Activated CD4-positive, CD25-positive, alpha-beta regulatory T cell treated with anti-CD3 and anti-CD28 coated beads, Interleukin-2, amount 50 U/mL, for 16 hours (primary cell): Measurements from ENCODE around the gene SDK2.

ENCODE experiments used
- DNase-seq: peaks from one replicate; pipeline ENCODE4 v3.0.0-alpha.2; 2020; ENCODE audit warnings: low read depth, low spot score

SDK2 gene

GRCh38 chr17:73644145-73645049 lies at the start of gene SDK2:
Gene SDK2 (minus strand): TSS chr17:73644445. CDS start chr17:73644088, 357 bp downstream.
- no peak for DNase-seq

- DNase-seq = no peak
Observed at GRCh38 chr17:73693071-73693470, 48.8 kb upstream of the SDK2 start.

DNA sequence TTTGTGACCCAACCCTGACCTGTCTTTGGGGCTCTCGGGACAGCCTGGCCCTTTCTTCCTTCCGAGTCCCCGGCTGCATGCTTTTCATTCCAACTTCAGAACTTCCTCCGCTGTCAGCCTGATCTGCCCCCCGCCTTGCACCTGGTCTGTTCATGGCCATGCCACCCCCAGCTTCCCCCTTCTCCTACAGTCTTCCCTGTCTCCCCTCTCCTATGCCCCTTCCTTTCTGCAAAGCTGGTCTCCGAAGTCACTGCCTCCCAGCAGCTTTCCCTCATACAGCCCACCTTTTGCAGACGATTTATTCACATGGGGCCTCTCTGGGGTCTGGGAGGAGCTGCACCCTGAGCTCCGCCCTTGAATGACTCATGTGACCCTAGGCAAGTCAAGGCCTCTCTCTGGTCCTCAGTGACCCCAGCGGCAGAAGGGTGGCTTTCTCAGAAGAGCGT lies 47.1 kb upstream of the SDK2 start:
- DNase-seq = no peak

GRCh38 chr17:73690676-73691075 lies 46.4 kb upstream of the SDK2 start:
- DNase-seq = no peak

- no peak for DNase-seq
Observed at GRCh38 chr17:73689596-73690275, 45.5 kb upstream of the SDK2 start.

- no peak for DNase-seq
Observed at GRCh38 chr17:73686961-73687360, 42.7 kb upstream of the SDK2 start.

- no peak for DNase-seq
Observed at GRCh38 chr17:73686126-73686525, 41.9 kb upstream of the SDK2 start.

GRCh38 chr17:73684183-73684582 lies 39.9 kb upstream of the SDK2 start:
- no peak for DNase-seq

DNA sequence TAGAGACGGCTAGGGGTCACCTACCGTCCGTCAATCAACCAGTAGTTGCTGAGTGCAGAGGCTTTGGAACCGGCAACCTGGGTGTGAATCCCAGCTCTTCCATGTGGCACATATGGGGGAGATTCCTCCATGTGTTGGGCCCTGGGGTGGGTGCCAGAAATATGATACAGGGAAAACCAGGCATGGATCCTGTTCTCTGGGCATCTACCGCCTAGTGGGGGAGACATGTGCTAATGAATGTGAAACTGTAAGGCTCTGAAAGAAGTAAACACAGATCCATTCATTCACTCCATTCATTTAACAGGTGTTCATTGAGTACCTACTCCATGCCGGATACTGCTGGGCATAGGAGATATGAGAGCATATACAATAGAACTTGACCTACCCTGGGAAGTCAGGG lies 39.5 kb upstream of the SDK2 start:
- no peak for DNase-seq

DNA sequence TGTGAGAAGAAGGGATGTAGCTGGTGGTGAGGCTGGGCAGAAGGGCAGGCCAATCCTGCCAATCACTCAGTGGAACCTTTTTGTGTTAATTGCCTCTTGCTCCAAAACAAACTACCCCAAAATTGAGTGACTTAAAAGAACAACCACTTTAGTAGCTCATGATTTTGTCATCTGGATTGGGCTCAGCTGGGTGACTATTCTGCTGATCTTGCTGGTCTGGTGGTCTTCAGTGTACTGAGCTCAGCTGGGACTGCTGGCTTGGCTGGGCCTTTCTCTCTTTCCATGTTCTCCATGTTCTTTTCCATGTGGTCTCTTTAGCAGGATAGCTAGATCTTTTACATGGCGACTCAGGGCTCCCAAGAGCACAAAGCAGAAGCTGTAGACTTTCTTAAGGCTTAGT lies 37.7 kb upstream of the SDK2 start:
- DNase-seq = no peak

DNA sequence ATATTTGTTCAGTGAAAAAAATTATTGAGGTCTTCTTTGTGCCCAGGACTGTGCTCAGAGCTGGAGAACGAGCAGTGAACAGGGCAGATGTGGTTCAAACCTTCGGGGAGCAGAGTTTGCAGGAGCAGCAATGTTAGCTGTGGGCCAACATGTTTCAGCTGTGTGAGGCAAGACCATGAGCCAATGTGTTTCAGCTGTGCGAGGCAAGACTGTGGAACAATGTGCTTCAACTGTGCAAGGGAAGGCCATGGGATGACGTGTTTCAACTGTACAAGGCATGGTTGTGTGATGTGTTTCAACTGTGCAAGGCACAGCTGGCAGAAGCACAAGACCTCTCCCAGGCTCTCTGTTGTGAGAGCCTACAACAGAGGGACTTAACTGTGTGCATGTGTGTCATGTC lies 35.2 kb upstream of the SDK2 start:
- DNase-seq = no peak

DNA sequence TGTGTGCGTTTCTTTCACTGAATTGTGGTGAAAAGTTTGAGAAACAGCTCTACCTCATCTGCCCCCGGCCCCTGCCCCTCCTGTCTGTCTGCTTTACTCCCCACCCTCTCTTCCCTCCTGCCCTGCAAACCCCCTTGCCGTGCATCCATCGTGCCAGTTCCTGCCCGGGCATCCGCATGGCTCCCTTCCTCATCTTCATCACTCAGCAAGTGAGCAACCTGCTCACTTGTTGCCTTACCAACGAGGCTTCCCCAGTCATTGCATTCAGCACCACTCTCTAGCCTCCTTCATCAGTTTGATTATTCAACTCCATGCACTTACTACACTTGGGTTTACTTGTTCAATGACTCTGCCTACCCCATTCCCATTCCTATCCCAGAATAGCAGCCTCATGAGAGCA lies 34.8 kb upstream of the SDK2 start:
- no peak for DNase-seq

DNA sequence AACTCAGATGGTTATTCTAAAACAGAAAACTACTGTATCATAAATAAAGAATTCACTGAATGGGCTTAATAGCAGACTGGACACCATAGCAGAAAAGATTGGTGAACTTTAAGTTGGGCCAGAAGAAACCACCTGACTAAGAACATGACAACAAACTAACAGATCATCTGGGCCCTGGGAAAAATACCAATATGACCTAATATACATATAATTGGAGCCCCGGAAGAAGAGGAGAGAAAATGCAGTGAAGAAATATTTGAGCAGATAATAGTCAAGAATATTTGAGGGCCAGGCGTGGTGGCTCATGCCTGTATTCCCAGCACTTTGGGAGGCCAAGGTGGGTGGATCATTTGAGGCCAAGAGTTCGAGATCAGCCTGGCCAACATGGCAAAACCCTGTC lies 25.5 kb upstream of the SDK2 start:
- no peak for DNase-seq

DNA sequence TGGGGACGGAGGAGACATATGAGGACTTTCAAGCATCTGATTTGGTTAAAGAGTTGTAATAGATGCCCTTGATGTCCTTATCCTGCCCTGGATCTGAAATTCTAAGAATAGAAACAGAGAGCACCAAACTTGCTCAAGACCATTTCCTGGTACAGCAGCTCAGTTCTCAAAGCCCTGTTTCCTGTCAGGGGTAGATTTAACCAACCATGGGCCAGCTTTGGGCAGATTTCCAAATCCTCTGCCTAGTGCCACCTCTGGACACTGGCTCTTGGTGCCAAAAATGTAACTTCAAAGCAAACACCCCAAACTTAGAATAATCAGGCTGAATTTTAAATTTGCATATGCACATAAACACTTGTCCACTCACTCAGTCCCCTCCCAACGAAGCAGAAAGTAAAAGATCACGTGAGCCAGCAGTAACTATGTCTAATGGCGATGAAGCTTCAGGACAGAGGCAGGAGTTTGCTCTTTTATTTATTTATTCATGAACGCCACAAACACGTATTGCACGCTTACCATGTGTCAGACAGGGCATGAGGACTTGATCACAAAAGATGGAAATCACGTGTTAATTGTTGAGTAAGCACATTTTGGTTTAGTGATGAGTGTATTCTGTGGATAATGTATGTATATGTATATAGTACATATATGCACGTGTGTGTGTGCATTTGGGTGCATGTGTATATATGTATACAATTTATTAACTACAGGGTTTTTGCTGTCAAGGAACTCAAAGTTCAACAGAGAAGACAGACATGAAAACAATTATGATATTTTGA lies 23.1 kb upstream of the SDK2 start:
- DNase-seq = no peak

DNA sequence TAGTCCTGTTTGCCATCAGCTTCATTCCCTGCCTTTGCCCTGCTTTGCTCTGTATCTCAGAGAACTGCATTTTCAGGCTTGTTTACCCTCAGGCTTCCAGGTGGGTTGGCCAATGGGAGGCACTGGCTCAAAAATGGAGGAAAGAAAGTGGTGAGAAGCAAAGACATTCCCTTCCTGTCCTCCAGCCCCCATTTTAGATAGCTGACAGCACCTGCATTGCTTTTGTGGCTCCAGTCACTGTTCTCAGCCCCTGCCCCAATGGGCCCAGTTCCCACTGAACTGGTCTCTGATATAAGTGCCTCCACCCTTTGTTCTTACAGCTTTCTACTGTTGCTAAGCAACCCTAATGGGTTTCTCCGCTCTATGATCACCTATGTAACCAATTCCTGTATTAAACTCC lies 19.4 kb upstream of the SDK2 start:
- no peak for DNase-seq

- DNase-seq = no peak
Observed at GRCh38 chr17:73660366-73660765, 16.1 kb upstream of the SDK2 start.

GRCh38 chr17:73658821-73659515 lies 14.7 kb upstream of the SDK2 start:
- DNase-seq = no peak

- no peak for DNase-seq
Observed at GRCh38 chr17:73657473-73658116, 13.3 kb upstream of the SDK2 start.

DNA sequence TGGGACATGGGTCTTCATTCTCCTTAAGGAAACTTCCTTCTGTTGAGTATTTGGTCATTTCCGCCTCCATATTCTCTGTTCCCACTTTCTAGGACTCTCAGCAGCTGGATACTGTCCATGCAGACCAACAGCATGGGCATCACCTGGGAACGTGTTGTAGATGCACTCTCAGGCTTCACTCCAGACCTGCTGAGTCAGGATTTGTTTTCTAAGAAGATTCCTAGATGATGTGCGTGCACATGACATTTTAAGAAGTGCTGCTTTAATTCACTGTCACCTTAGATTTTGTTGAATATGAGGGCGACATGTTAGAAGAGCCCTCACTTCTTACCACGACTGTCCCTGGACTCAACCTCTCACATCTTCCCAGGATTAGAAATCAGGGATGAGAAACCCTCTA lies 10.0 kb upstream of the SDK2 start:
- DNase-seq = no peak

GRCh38 chr17:73653810-73654209 lies 9.6 kb upstream of the SDK2 start:
- DNase-seq = no peak

GRCh38 chr17:73652886-73653480 lies 8.7 kb upstream of the SDK2 start:
- no peak for DNase-seq
